ENCODE measurements around the gene C12orf76. TPM values are rescaled to one million over a fixed set of nuclear protein-coding genes. Genes with fewer than 3 reads are reported as not detected.

Gene C12orf76
- total and polyA plus RNA-seq, 9 of the 15 experiments (the other 6 are each of a cell fraction or from before 2014, with no cell fraction given), result 6.3 to 38.6 (median 12.3) TPM

- TF ChIP-seq, protein P1, sequence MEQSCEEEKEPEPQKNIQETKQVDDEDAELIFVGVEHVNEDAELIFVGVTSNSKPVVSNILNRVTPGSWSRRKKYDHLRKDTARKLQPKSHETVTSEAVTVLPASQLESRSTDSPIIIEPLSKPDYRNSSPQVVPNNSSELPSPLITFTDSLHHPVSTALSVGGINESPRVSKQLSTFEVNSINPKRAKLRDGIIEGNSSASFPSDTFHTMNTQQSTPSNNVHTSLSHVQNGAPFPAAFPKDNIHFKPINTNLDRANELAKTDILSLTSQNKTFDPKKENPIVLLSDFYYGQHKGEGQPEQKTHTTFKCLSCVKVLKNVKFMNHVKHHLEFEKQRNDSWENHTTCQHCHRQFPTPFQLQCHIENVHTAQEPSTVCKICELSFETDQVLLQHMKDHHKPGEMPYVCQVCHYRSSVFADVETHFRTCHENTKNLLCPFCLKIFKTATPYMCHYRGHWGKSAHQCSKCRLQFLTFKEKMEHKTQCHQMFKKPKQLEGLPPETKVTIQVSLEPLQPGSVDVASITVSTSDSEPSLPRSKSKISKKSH (CRISPR knock-in tag; IDR thresholded peaks at IDR 0.05), result no peak
- TF ChIP-seq ZNF23 (CRISPR knock-in tag; IDR thresholded peaks at IDR 0.05), result no peak
- TF ChIP-seq ERF (CRISPR knock-in tag; IDR thresholded peaks at IDR 0.05), result no peak
- TF ChIP-seq, protein P2, sequence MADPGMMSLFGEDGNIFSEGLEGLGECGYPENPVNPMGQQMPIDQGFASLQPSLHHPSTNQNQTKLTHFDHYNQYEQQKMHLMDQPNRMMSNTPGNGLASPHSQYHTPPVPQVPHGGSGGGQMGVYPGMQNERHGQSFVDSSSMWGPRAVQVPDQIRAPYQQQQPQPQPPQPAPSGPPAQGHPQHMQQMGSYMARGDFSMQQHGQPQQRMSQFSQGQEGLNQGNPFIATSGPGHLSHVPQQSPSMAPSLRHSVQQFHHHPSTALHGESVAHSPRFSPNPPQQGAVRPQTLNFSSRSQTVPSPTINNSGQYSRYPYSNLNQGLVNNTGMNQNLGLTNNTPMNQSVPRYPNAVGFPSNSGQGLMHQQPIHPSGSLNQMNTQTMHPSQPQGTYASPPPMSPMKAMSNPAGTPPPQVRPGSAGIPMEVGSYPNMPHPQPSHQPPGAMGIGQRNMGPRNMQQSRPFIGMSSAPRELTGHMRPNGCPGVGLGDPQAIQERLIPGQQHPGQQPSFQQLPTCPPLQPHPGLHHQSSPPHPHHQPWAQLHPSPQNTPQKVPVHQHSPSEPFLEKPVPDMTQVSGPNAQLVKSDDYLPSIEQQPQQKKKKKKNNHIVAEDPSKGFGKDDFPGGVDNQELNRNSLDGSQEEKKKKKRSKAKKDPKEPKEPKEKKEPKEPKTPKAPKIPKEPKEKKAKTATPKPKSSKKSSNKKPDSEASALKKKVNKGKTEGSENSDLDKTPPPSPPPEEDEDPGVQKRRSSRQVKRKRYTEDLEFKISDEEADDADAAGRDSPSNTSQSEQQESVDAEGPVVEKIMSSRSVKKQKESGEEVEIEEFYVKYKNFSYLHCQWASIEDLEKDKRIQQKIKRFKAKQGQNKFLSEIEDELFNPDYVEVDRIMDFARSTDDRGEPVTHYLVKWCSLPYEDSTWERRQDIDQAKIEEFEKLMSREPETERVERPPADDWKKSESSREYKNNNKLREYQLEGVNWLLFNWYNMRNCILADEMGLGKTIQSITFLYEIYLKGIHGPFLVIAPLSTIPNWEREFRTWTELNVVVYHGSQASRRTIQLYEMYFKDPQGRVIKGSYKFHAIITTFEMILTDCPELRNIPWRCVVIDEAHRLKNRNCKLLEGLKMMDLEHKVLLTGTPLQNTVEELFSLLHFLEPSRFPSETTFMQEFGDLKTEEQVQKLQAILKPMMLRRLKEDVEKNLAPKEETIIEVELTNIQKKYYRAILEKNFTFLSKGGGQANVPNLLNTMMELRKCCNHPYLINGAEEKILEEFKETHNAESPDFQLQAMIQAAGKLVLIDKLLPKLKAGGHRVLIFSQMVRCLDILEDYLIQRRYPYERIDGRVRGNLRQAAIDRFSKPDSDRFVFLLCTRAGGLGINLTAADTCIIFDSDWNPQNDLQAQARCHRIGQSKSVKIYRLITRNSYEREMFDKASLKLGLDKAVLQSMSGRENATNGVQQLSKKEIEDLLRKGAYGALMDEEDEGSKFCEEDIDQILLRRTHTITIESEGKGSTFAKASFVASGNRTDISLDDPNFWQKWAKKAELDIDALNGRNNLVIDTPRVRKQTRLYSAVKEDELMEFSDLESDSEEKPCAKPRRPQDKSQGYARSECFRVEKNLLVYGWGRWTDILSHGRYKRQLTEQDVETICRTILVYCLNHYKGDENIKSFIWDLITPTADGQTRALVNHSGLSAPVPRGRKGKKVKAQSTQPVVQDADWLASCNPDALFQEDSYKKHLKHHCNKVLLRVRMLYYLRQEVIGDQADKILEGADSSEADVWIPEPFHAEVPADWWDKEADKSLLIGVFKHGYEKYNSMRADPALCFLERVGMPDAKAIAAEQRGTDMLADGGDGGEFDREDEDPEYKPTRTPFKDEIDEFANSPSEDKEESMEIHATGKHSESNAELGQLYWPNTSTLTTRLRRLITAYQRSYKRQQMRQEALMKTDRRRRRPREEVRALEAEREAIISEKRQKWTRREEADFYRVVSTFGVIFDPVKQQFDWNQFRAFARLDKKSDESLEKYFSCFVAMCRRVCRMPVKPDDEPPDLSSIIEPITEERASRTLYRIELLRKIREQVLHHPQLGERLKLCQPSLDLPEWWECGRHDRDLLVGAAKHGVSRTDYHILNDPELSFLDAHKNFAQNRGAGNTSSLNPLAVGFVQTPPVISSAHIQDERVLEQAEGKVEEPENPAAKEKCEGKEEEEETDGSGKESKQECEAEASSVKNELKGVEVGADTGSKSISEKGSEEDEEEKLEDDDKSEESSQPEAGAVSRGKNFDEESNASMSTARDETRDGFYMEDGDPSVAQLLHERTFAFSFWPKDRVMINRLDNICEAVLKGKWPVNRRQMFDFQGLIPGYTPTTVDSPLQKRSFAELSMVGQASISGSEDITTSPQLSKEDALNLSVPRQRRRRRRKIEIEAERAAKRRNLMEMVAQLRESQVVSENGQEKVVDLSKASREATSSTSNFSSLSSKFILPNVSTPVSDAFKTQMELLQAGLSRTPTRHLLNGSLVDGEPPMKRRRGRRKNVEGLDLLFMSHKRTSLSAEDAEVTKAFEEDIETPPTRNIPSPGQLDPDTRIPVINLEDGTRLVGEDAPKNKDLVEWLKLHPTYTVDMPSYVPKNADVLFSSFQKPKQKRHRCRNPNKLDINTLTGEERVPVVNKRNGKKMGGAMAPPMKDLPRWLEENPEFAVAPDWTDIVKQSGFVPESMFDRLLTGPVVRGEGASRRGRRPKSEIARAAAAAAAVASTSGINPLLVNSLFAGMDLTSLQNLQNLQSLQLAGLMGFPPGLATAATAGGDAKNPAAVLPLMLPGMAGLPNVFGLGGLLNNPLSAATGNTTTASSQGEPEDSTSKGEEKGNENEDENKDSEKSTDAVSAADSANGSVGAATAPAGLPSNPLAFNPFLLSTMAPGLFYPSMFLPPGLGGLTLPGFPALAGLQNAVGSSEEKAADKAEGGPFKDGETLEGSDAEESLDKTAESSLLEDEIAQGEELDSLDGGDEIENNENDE (IDR thresholded peaks at IDR 0.05; ENCODE audit: low read depth, low read length), result no peak
- no peak for TF ChIP-seq EWSR1 (IDR thresholded peaks at IDR 0.05; ENCODE audit: borderline replicate concordance, low read depth, partially characterized antibody)
- no peak for TF ChIP-seq NFATC3 (IDR thresholded peaks at IDR 0.05)
- TF ChIP-seq KLF13 (tag; IDR thresholded peaks at IDR 0.05; ENCODE audit: borderline replicate concordance, low read depth), result peak; percentile 55; the same call in 1 of the 2 replicates
- no peak for TF ChIP-seq SNRNP70 (optimal IDR thresholded peaks at IDR 0.05; ENCODE audit: low read depth, low read length)
- TF ChIP-seq ZNF639 (CRISPR knock-in tag; conservative IDR thresholded peaks at IDR 0.05 in 1 of 2, IDR thresholded peaks at IDR 0.05 in 1 of 2), result peak in 1 of 2 experiments; percentile 95; a peak in 2 of 4 replicates
- no peak for TF ChIP-seq HIVEP1 (CRISPR knock-in tag; IDR thresholded peaks at IDR 0.05)
- peak in 1 of 2 experiments; percentile 91; a peak in 2 of 3 replicates for TF ChIP-seq CBX3 (IDR thresholded peaks at IDR 0.05; ENCODE audit: borderline replicate concordance in 1 of 2, low read length in 2 of 2)
These were observed 31.4 kb upstream of the C12orf76 start (continued) for GRCh38 chr12:110079477-110080400.

Data from K562 (cell line).